ENCODE data around the gene RBMS2.

The RBMS2 gene

DNA sequence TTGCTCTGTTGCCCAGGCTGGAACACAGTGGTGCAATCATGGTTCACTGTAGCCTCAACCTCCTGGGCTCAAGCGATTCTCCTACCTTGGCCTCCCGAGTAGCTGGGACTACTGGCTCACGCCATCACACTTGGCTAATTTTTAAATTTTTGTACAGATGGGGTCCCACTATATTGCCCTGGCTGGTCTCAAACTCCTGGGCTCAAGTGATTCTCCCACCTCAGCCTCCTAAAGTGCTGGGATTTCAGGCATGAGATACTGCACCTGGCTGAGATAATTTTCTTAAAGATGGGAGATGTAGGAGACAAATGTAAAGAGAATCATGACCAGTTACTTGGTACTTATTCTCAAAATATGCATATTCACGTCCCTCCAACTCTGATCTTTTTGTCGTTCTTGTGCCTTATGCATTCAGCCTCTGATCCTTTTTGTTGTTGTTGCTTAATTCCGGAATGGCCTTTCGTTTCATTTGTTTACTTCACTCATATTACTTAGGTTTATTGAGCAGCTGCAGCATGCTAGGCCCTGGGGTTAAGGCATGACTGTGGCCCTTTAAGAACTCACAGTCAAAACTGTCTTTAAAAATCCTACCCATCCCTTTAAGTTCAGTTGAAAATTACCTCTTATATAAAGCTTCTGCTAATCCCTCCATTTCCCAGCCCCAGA lies 8.9 kb downstream of the RBMS2 start:
- 65% methylated on average over 7 of the region's 7 CpGs for WGBS

GRCh38 chr12:56537546-56537945 lies 15.9 kb downstream of the RBMS2 start:
- Histone ChIP-seq H3K36me3 (ENCODE audit: control insufficient read depth in 1 of 2, insufficient read depth in 2 of 2, low read depth in 1 of 2, low read length in 2 of 2) (peaks cover 3 to 5% of the 10 kb centered on the region in 2 experiments), H2BK120ac (ENCODE audit: low read depth, low read length) (no peak overlapping the region), H2AFZ (ENCODE audit: low read depth, low read length) (no peak overlapping the region), H3K79me1 (replicated peaks; ENCODE audit: low read length, poor library complexity, severe bottlenecking) (peaks cover 4% of the 10 kb centered on the region), H3K27me3 (ENCODE audit: control insufficient read depth in 1 of 2, insufficient read depth in 1 of 2, low read length in 2 of 2) (no peaks in the 10 kb centered on the region), H3K27ac (ENCODE audit: low read length, poor library complexity, severe bottlenecking) (no peak overlapping the region), H3K4me3 (ENCODE audit: insufficient read depth in 1 of 2, low read depth in 1 of 2, low read length in 2 of 2) (peak overlapping the region in 1 of 2 experiments; percentile 55), H3K18ac (ENCODE audit: low read depth in 1 of 2, low read length in 2 of 2) (no peak overlapping the region), H3K23ac (ENCODE audit: low read length in 2 of 2) (no peak overlapping the region), H2BK15ac (ENCODE audit: low read depth, poor library complexity, severe bottlenecking) (no peak overlapping the region), H4K91ac (ENCODE audit: low read length) (no peak overlapping the region), H3K4me1 (ENCODE audit: control insufficient read depth, insufficient read depth, low read depth, low read length) (peaks cover 6% of the 10 kb centered on the region), H3K4me2 (ENCODE audit: low read length, poor library complexity, severe bottlenecking) (no peak overlapping the region), H3K9ac (ENCODE audit: low read length) (no peak overlapping the region), H3K14ac (ENCODE audit: low read length in 2 of 2) (no peak overlapping the region), H2BK5ac (ENCODE audit: low read depth, low read length, poor library complexity, severe bottlenecking) (no peak overlapping the region), H3K9me3 (ENCODE audit: control insufficient read depth, low read length) (no peaks in the 10 kb centered on the region), H2AK5ac (ENCODE audit: low read length, severe bottlenecking) (no peak overlapping the region), H2BK12ac (ENCODE audit: low read length in 2 of 2) (no peak overlapping the region), H4K8ac (ENCODE audit: low read length) (no peak overlapping the region), H3K4ac (ENCODE audit: low read depth in 1 of 2, low read length in 2 of 2) (no peak overlapping the region)
- DNase-seq = no peak

More for the DNA sequence above, 8.9 kb downstream of the RBMS2 start:
- no peak overlapping the region for H3K9ac ChIP-seq (ENCODE audit: low read length)
- H3K14ac ChIP-seq (ENCODE audit: low read length in 2 of 2) = peak overlapping the region in 1 of 2 experiments; percentile 48
- H2BK5ac ChIP-seq (ENCODE audit: low read depth, low read length, poor library complexity, severe bottlenecking) = no peak overlapping the region
- H2AFZ ChIP-seq (ENCODE audit: low read depth, low read length) = no peak overlapping the region
- H2AK5ac ChIP-seq (ENCODE audit: low read length, severe bottlenecking) = no peak overlapping the region
- no peak overlapping the region for H3K4ac ChIP-seq (ENCODE audit: low read depth in 1 of 2, low read length in 2 of 2)
- H3K79me1 ChIP-seq (replicated peaks; ENCODE audit: low read length, poor library complexity, severe bottlenecking) = no peaks in the 10 kb centered on the region
- no peak overlapping the region for H3K23ac ChIP-seq (ENCODE audit: low read length in 2 of 2)
- H3K36me3 ChIP-seq (ENCODE audit: control insufficient read depth in 1 of 2, insufficient read depth in 2 of 2, low read depth in 1 of 2, low read length in 2 of 2) = no peaks in the 10 kb centered on the region
- no peak overlapping the region for H3K4me3 ChIP-seq (ENCODE audit: insufficient read depth in 1 of 2, low read depth in 1 of 2, low read length in 2 of 2)
- no peaks in the 10 kb centered on the region for H3K9me3 ChIP-seq (ENCODE audit: control insufficient read depth, low read length)
- H3K27me3 ChIP-seq (ENCODE audit: control insufficient read depth in 1 of 2, insufficient read depth in 1 of 2, low read length in 2 of 2) = no peaks in the 10 kb centered on the region
- no peak overlapping the region for H3K27ac ChIP-seq (ENCODE audit: low read length, poor library complexity, severe bottlenecking)
- H3K18ac ChIP-seq (ENCODE audit: low read depth in 1 of 2, low read length in 2 of 2) = no peak overlapping the region
- H2BK120ac ChIP-seq (ENCODE audit: low read depth, low read length) = no peak overlapping the region
- peak; percentile 78 for DNase-seq
- H3K4me1 ChIP-seq (ENCODE audit: control insufficient read depth, insufficient read depth, low read depth, low read length) = peaks cover 12% of the 10 kb centered on the region
- H3K4me2 ChIP-seq (ENCODE audit: low read length, poor library complexity, severe bottlenecking) = no peak overlapping the region
- no peak overlapping the region for H2BK12ac ChIP-seq (ENCODE audit: low read length in 2 of 2)
- H4K91ac ChIP-seq (ENCODE audit: low read length) = no peak overlapping the region
- H4K8ac ChIP-seq (ENCODE audit: low read length) = no peak overlapping the region
- H2BK15ac ChIP-seq (ENCODE audit: low read depth, poor library complexity, severe bottlenecking) = no peak overlapping the region

GRCh38 chr12:56541631-56542030 lies 20.0 kb downstream of the RBMS2 start:
- H3K4me3 ChIP-seq (ENCODE audit: insufficient read depth in 1 of 2, low read depth in 1 of 2, low read length in 2 of 2) = no peak overlapping the region
- H2AK5ac ChIP-seq (ENCODE audit: low read length, severe bottlenecking) = no peak overlapping the region
- no peak overlapping the region for H2BK120ac ChIP-seq (ENCODE audit: low read depth, low read length)
- no peak overlapping the region for H3K9ac ChIP-seq (ENCODE audit: low read length)
- H3K23ac ChIP-seq (ENCODE audit: low read length in 2 of 2) = no peak overlapping the region
- no peak overlapping the region for H4K8ac ChIP-seq (ENCODE audit: low read length)
- H3K4me1 ChIP-seq (ENCODE audit: control insufficient read depth, insufficient read depth, low read depth, low read length) = peaks cover 3% of the 10 kb centered on the region
- H2BK15ac ChIP-seq (ENCODE audit: low read depth, poor library complexity, severe bottlenecking) = no peak overlapping the region
- H3K9me3 ChIP-seq (ENCODE audit: control insufficient read depth, low read length) = no peaks in the 10 kb centered on the region
- no peak overlapping the region for H4K91ac ChIP-seq (ENCODE audit: low read length)
- no peak overlapping the region for H3K27ac ChIP-seq (ENCODE audit: low read length, poor library complexity, severe bottlenecking)
- H3K18ac ChIP-seq (ENCODE audit: low read depth in 1 of 2, low read length in 2 of 2) = no peak overlapping the region
- no peak overlapping the region for H2AFZ ChIP-seq (ENCODE audit: low read depth, low read length)
- H3K14ac ChIP-seq (ENCODE audit: low read length in 2 of 2) = no peak overlapping the region
- no peak overlapping the region for H3K4ac ChIP-seq (ENCODE audit: low read depth in 1 of 2, low read length in 2 of 2)
- H2BK5ac ChIP-seq (ENCODE audit: low read depth, low read length, poor library complexity, severe bottlenecking) = no peak overlapping the region
- no peaks in the 10 kb centered on the region for H3K27me3 ChIP-seq (ENCODE audit: control insufficient read depth in 1 of 2, insufficient read depth in 1 of 2, low read length in 2 of 2)
- H3K36me3 ChIP-seq (ENCODE audit: control insufficient read depth in 1 of 2, insufficient read depth in 2 of 2, low read depth in 1 of 2, low read length in 2 of 2) = peaks cover 5 to 9% of the 10 kb centered on the region in 2 experiments
- H2BK12ac ChIP-seq (ENCODE audit: low read length in 2 of 2) = no peak overlapping the region
- H3K4me2 ChIP-seq (ENCODE audit: low read length, poor library complexity, severe bottlenecking) = no peak overlapping the region
- 73% methylated on average over 2 of the region's 2 CpGs for WGBS
- peaks cover 4% of the 10 kb centered on the region for H3K79me1 ChIP-seq (replicated peaks; ENCODE audit: low read length, poor library complexity, severe bottlenecking)
- DNase-seq = no peak

DNA sequence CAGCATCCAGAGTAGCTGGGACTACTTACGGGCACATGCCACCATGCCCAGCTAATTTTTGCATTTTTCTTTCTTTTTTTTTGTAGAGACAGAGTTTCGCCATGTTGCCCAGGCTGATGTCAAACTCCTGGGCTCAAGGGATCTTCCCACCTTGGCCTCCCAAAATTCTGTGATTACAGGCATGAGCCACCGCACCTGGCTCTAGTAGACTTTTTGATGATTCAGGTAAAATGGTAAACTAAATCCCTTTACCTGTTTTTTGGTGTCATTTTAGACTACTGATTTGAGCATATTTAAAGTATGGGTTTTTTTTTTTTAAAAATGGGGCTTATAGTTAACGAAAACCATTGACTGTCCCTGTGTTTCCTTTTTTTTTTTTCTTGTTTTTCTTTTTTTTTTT lies 20.5 kb downstream of the RBMS2 start:
- H3K4me1 ChIP-seq (ENCODE audit: control insufficient read depth, insufficient read depth, low read depth, low read length) = peaks cover 3% of the 10 kb centered on the region
- H3K4me3 ChIP-seq (ENCODE audit: insufficient read depth in 1 of 2, low read depth in 1 of 2, low read length in 2 of 2) = no peak overlapping the region
- DNase-seq = no peak
- H3K27me3 ChIP-seq (ENCODE audit: control insufficient read depth in 1 of 2, insufficient read depth in 1 of 2, low read length in 2 of 2) = no peaks in the 10 kb centered on the region
- no peak overlapping the region for H3K27ac ChIP-seq (ENCODE audit: low read length, poor library complexity, severe bottlenecking)
- H3K14ac ChIP-seq (ENCODE audit: low read length in 2 of 2) = no peak overlapping the region
- no peak overlapping the region for H4K91ac ChIP-seq (ENCODE audit: low read length)
- H2BK120ac ChIP-seq (ENCODE audit: low read depth, low read length) = no peak overlapping the region
- H2BK12ac ChIP-seq (ENCODE audit: low read length in 2 of 2) = no peak overlapping the region
- no peak overlapping the region for H2AK5ac ChIP-seq (ENCODE audit: low read length, severe bottlenecking)
- no peak overlapping the region for H3K4ac ChIP-seq (ENCODE audit: low read depth in 1 of 2, low read length in 2 of 2)
- no peak overlapping the region for H3K18ac ChIP-seq (ENCODE audit: low read depth in 1 of 2, low read length in 2 of 2)
- 89% methylated on average over 3 of the region's 4 CpGs for WGBS
- H4K8ac ChIP-seq (ENCODE audit: low read length) = no peak overlapping the region
- no peak overlapping the region for H3K23ac ChIP-seq (ENCODE audit: low read length in 2 of 2)
- no peak overlapping the region for H2BK5ac ChIP-seq (ENCODE audit: low read depth, low read length, poor library complexity, severe bottlenecking)
- H3K9ac ChIP-seq (ENCODE audit: low read length) = no peak overlapping the region
- H2AFZ ChIP-seq (ENCODE audit: low read depth, low read length) = no peak overlapping the region
- H3K79me1 ChIP-seq (replicated peaks; ENCODE audit: low read length, poor library complexity, severe bottlenecking) = peaks cover 4% of the 10 kb centered on the region
- peaks cover 5 to 9% of the 10 kb centered on the region in 2 experiments for H3K36me3 ChIP-seq (ENCODE audit: control insufficient read depth in 1 of 2, insufficient read depth in 2 of 2, low read depth in 1 of 2, low read length in 2 of 2)
- H2BK15ac ChIP-seq (ENCODE audit: low read depth, poor library complexity, severe bottlenecking) = no peak overlapping the region
- no peaks in the 10 kb centered on the region for H3K9me3 ChIP-seq (ENCODE audit: control insufficient read depth, low read length)
- H3K4me2 ChIP-seq (ENCODE audit: low read length, poor library complexity, severe bottlenecking) = no peak overlapping the region

Measured in mesenchymal stem cell (in vitro differentiated cells and primary cell).